GM12872 (cell line): ENCODE data around the gene ACTL7B.

Source experiments
- TF ChIP-seq, protein P1 (sequence below): IDR thresholded peaks from 3 replicates; pipeline ENCODE4 v1.5.1; 2011; ENCODE audit warnings: low read depth, mild to moderate bottlenecking, low read length, moderate library complexity; ENCODE audit not compliant: insufficient read depth

The ACTL7B gene

DNA sequence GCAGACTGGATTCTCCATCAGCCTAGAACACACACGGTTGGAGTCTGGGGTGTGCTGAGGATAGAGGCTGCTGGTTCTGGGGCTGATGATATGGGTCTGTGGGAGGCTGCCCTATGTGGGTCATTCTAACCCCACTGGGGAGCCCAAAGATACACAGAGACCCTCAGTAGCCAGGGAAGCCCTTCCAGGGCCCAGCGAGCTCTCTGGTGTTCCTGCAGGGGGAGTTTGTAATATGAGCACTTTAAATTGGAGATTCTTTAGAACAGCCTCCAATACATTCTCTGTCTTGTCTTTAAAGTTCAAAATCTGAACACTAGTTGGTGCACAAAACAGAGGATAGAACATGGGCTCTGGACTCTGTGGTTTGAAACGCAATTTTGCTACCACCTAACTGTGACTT is 8.7 kb upstream of the ACTL7B start:
- TF ChIP-seq, protein P1, sequence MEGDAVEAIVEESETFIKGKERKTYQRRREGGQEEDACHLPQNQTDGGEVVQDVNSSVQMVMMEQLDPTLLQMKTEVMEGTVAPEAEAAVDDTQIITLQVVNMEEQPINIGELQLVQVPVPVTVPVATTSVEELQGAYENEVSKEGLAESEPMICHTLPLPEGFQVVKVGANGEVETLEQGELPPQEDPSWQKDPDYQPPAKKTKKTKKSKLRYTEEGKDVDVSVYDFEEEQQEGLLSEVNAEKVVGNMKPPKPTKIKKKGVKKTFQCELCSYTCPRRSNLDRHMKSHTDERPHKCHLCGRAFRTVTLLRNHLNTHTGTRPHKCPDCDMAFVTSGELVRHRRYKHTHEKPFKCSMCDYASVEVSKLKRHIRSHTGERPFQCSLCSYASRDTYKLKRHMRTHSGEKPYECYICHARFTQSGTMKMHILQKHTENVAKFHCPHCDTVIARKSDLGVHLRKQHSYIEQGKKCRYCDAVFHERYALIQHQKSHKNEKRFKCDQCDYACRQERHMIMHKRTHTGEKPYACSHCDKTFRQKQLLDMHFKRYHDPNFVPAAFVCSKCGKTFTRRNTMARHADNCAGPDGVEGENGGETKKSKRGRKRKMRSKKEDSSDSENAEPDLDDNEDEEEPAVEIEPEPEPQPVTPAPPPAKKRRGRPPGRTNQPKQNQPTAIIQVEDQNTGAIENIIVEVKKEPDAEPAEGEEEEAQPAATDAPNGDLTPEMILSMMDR, result no peak

DNA sequence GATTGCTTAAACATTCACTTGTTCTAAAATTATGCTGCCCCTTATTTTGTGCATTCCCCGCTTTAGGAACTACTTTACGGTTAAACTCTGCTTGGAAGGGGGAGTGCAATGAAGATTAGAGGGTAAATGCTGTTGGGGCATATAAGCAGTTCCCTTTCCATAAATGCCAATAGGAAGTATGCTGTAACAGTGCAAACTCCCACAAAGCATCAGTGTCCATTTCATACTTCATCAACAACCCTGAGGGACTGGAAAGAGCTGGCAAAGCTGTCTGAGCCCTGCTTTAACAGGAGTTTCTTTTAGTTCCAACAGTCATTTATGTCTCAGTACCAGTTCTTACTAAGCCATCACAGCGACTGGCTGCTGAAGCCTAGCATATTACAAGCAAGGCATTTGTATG is 8.1 kb upstream of the ACTL7B start:
- TF ChIP-seq, protein P1, result no peak

DNA sequence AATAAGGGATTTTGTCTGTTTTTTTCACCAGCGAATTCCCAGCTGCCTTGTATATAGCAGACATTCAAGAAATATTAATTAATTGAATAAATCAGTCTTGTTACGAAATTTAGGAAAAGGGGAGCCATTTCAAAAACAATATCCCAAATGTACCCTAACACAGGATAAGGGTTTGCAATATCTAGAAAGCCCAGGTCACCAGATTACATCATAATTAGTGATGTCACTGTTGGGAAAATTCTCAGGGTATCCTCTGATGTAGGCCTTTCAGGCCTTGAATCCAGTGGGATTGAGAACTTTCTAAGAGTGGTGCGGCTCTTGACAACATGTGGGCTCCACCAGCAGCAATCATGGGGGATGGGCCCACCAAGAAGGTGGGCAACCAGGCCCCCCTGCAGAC is 6.2 kb upstream of the ACTL7B start, which contains the start of gene ACTL7A:
ACTL7A (plus strand) TSS at position 270 of the 400 bp plus-strand sequence; CDS start at position 327, 57 bp downstream.
- TF ChIP-seq, protein P1, result no peak

DNA sequence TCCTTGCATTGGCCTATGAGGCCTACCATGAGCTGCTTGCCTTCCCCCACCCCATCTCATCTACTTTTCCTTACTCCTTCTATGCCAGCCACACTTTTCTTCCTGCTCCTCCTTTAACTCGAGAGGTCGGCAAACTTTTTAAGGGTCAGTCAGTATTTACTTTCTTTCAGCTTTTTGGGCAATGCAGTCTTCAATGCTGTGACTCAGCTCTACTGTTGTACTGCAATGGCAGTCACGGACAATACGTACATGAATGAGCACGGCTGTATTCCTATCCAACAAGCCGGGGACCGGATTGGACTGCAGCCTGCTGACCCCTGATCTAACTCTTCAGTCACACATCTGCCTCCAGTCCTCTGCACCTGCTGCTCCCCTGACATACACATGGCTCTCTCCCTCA is 5.7 kb upstream of the ACTL7B start:
- TF ChIP-seq, protein P1, result no peak

DNA sequence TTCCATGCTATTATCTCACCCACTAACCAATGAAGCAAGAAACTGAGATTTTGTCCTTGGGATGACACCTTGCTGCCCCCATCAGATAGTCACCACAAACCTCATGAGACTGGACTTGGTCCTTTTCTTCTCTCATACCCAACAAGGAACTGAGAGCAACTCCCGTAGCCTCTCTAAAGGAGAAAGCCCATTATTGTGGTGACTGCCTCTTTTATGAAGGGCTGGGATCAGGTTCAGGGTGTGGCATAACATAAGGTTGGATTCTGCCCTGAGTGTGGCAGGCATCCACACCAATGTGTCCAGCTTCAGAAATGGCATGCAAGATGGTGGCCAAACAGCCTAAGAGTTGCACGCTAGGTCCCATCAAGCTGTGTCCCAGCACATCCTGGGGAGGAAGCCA is 5.0 kb upstream of the ACTL7B start:
- TF ChIP-seq, protein P1, result no peak

DNA sequence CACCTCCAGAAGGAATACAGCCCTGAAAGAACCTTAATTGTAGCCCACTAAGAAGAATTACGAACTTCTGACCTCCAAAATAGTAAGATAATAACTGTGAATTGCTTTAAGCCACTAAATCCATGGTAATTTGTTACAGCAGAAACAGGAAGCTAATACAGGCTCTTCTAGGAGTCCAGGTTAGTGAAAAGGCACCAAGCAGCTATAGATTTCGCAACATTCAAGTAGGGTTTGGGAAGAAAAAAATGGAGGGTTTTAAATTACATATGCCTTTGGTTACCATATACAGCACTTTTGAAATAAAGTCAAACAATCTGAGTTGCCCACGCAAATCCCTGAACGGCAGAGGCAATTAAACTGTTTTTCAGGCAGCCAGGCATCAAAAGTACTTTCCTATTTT is 4.6 kb upstream of the ACTL7B start:
- TF ChIP-seq, protein P1, result no peak

DNA sequence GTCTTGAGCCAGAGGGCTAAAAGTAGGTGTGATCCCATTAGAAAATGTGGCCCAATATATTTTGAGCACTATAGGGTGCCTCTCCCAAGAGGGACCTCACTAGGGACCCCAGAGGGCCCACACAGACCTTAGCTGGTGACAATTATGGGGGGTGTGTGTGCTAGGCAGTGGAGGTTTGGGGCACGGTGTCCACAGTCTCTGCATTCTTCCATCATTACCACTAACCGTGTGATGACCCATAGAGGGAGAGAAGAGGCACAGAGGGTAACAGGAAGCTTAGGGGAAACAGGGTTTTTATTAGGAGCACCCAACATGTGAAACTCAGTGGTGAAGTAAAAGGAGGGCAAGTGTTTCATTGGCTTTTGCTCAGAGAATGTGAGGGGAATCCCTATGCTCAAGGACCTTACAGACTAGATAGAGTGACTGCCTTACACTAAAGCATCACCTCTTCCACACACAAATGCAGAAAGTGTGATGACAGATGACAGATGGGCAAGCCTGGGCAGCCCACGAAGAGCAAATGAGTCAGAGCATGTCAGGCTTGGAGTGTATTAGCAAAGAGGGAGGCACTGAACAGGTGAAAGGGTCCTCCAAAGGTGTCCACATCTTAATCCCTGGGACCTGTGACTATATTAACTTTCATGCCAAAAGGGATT is 3.8 kb upstream of the ACTL7B start:
- TF ChIP-seq, protein P1, result no peak
